ENCODE results near the gene PLPP2.
"Not testable (repeated sequence)": the region's sequence is repeated elsewhere in the genome, so short reads cannot be mapped to it uniquely, and the experiment has no call there.

Gene PLPP2

DNA sequence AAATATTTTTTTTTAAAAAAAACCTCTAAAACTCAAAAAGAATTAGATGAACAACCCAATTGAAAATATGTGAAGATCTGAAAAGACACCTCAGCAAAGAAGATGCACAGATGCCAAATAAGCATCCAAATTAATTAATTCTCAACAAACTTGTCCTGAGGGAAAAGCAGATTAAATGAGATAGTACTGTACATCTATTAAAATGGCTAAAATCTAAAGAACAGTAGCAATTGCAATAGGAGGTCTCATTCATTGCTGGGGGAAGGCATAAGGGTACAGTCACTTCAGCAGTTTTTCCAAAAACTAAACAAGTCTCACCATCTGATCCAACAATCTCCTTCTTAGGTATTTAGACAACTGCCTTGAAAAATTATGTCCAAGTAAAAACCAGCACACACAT is 22.0 kb downstream of the PLPP2 start:
- DNase-seq (ENCODE audit: low read depth), result no peak

DNA sequence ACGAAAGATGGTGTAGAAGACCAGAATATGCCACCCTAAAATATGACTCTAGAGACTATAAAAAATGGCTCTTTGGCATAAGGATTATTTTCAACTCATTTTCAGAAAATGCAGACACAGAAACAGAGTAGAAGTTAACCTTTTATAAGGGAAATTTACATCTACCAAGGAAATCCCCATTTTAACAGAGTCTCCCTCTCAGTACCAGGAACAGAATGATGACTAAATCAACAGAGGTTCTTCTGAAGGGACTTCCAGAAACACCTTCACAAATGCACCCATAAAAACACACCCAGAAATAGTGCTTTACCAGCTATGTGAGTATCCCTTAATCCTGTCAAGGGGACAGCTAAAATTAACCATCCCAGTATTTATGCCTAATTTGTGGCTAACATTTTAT is 29.1 kb downstream of the PLPP2 start:
- DNase-seq (ENCODE audit: low read depth), result no peak

DNA sequence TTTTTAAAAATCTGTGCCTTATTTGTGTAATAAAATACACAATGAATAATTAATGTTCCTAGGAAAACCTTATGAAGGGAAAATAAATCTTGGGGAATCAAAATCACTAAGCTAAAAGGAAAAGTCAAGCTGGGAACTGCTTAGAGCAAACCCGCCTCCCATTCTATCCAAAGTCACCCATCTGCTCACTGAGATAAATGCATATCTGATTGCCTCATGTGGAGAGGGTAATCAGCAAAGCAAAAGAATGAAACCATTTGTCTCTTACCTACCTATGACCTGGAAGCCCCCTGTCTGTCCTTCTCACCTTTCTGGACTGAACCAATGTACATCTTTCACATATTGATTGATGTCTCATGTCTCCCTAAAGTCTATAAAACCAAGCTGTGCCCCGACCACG is 34.4 kb downstream of the PLPP2 start:
- DNase-seq (ENCODE audit: low read depth), result not testable (repeated sequence)

DNA sequence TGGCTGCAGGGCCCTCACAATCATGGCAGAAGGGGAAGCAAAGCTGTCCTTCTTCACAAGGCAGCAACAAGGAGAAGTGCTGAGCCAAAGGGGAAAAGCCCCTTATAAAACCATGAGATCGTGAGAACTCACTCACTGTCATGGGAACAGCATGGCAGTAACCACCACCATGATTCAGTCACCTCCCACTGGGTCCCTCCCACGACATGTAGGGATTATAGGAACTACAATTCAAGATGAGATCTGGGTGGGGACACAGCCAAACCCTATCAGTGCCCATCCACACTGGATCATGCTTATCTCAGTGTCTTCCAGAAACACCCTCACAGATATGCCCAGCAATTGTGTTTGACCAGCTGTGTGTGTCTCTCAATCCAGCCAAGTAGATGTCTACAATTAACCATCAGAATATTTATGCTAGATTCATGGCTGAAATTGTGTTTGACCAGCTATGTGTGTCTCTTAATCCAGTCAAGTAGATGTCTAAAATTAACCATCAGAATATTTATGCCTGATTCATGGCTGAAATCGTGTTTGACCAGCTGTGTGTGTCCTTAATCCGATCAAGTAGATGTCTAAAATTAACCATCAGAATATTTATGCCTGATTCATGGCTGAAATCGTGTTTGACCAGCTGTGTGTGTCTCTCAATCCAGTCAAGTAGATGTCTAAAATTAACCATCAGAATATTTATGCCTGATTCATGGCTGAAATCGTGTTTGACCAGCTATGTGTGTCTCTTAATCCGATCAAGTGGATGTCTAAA is 38.6 kb downstream of the PLPP2 start:
- not testable (repeated sequence) for DNase-seq (ENCODE audit: low read depth)

DNA sequence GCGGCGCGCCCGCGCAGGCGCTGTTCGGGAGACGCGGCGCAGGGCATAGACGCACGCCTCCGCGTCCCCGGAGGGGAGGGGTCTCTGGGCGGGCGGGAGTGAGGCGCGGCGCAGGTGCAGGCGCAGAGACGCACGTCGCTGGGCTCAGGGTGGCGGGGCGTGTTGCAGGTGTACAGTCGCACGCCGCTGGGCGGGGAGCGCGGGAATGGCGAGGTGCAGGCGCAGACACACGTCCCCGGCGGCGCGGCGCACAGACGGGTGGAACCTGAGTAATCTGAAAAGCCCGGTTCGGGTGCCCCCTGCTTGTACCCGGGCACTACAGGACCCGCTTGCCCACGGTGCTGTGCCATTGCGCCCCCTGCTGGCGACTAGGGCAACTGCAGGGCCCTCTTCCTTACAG is 44.7 kb downstream of the PLPP2 start:
- DNase-seq (ENCODE audit: low read depth), result no peak

DNA sequence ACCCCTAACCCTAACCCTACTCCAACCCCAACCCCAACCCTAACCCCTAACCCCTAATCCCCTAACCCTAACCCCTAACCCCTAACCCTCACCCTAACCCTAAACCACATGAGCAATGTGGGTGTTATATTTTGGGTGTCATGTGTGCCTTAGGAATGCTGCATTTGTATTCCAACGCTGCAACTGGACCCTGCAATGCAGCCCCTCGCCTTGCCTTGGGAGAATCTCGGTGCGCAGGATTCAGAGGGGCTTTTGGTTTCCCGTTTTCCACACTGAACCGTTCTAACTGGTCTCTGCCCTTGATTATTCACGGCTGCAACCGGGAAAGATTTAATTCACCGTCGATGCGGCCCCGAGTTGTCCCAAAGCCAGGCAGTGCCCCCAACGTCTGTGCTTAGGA is 45.3 kb downstream of the PLPP2 start:
- DNase-seq (ENCODE audit: low read depth), result not testable (repeated sequence)

DNA sequence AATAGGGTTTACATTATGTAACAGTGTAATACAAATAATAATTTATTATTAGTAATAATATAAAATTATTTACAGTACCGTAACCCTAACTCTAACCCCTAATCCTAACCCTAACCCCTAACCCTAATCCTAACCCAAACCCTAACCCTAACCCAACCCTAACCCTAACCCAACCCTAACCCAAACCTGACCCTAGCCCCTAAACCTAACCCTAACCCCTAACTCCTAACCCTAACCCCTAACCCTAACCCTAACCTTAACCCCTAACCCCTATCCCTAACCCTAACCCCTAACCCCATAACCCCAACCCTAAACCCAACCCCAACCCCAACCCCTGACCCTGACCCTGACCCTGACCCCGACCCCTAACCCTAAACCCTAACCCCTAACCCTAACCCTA is 45.7 kb downstream of the PLPP2 start:
- no peak for DNase-seq (ENCODE audit: low read depth)
